Transverse colon (tissue), 4 donors: ENCODE measurements around the gene GOLPH3L. TPM values are rescaled to one million over a fixed set of nuclear protein-coding genes. Genes with fewer than 3 reads are reported as not detected.
"Not testable (repeated sequence)": the region's sequence is repeated elsewhere in the genome, so short reads cannot be mapped to it uniquely, and the experiment has no call there.

Experiments used
- DNase-seq: peaks from one replicate; pipeline ENCODE4 v3.0.0-alpha.2; 2019
- H3K27ac ChIP-seq, 4 donors: fragments of 200-600 bp; sonication (generic); 2 replicates each; pipeline ENCODE4 v1.5.1; 2016 to 2018; ENCODE audit warnings: inconsistent platforms in 4 of 4
- H3K27me3 ChIP-seq: fragments of 200-600 bp; sonication (generic); 2 replicates; pipeline ENCODE4 v1.5.1; 2017; ENCODE audit warnings: inconsistent platforms
- H3K36me3 ChIP-seq, 4 donors: fragments of 200-600 bp; sonication (generic); 2 replicates each; pipeline ENCODE4 v1.5.1; 2017 to 2019; ENCODE audit warnings: inconsistent platforms in 4 of 4
- H3K4me1 ChIP-seq, 4 donors: fragments of 200-600 bp; sonication (generic); 2 replicates each; pipeline ENCODE4 v1.5.1; 2017 to 2020; ENCODE audit warnings: inconsistent platforms in 4 of 4
- H3K4me3 ChIP-seq, 4 donors: fragments of 200-600 bp; sonication (generic); 1 replicate in 1 of 4; 2 replicates in 3 of 4; pipeline versions ENCODE4 v1.5.1 to v1.6.1; 2017 to 2019; ENCODE audit warnings: inconsistent platforms in 4 of 4
- H3K9me3 ChIP-seq, 2 donors: fragments of 200-600 bp; sonication (generic); 2 replicates each; pipeline ENCODE4 v1.5.1; 2017 to 2019; ENCODE audit warnings: inconsistent platforms in 2 of 2
- EP300 ChIP-seq: sonication (generic); formaldehyde crosslinking; IDR thresholded peaks from one replicate; pipeline ENCODE4 v1.6.1; 2017; ENCODE audit warnings: antibody characterized with exemption, low read depth
- POLR2A ChIP-seq: fragments of 450-650 bp; IDR thresholded peaks from one replicate; pipeline ENCODE4 v1.6.1; 2016; ENCODE audit warnings: antibody characterized with exemption, mild to moderate bottlenecking, moderate library complexity
- POLR2AphosphoS5 ChIP-seq, 3 donors: sonication (generic); formaldehyde crosslinking; IDR thresholded peaks; one replicate each; pipeline ENCODE4 v1.6.1; 2016; ENCODE audit warnings: antibody characterized with exemption in 3 of 3
- WGBS, 2 donors: methylation state at CpG; one replicate each; pipeline ENCODE4 v1.1.5; 2018; ENCODE audit warnings: low coverage in 1 of 2; 5-methylcytosine and 5-hydroxymethylcytosine counted together
- in situ Hi-C, 4 donors: fragments of 200-750 bp; cut with MboI; loops; one replicate each; pipeline versions ENCODE4 v1.15.0 to v1.15.1; 2017; ENCODE audit warnings: low sequenced_read_pairs in 3 of 4, low pct_ligation_motif_present in 1 of 4, low pct_unique_long_range_greater_than_20kb in 1 of 4
- intact Hi-C: fragments of 100-400 bp; cut with DNase I; formaldehyde crosslinking; loops from one replicate; pipeline ENCODE4 v1.15.1; 2023; ENCODE audit warnings: low total_unique reads
- small RNA-seq, 4 donors: library from RNA; depleted of rRNA; stranded (forward); fragments of <200 nt; gene quantifications; one replicate each; pipeline ENCODE3, GENCODE V24; 2016
- total RNA-seq, 4 donors: library from RNA; depleted of rRNA; stranded (reverse); fragments of >200 nt; gene quantifications; one replicate each; pipeline ENCODE4 v1.1.0, GENCODE V29; 2016
- TF ChIP-seq, protein P1 (sequence below), 5 experiments: fragments of 200-600 bp in 3 of 5; fragments of 450-650 bp in 2 of 5; sonication (generic) in 3 of 5; IDR thresholded peaks; 1 replicate in 2 of 5; 2 replicates in 3 of 5; pipeline ENCODE4 v1.5.1; 2016 to 2017; ENCODE audit warnings: antibody characterized with exemption in 5 of 5, inconsistent platforms in 3 of 5, mild to moderate bottlenecking in 2 of 5, moderate library complexity in 1 of 5

GOLPH3L gene
- total RNA-seq, 4 donors from 2014 or later = 12.7 to 61.0 (median 34.7) TPM

DNA sequence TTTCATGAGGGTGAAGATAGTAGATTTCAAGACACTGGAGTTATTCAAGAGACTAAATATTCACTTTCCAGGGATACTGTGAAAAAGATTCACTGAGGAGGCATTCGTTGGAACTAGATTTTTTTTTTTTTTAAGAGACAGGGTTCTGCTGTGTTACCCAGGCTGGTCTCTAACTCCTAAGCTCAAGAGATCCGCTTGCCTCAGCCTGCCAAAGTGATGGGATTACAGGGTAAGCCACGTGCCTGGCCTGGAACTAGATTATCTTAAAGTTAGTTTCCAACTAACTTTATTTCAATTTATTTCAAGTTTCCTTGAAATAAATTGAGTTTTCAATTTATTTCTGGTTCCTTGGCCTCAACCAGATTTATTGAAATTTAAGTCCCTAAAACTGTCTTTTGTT, 93.2 kb downstream of the GOLPH3L start:
- Histone ChIP-seq H3K27ac (peak overlapping the region; percentile 59 to 74 (median 64)), H3K4me1 (peaks cover 4 to 10% (median 8%) of the 10 kb centered on the region in 4 donors), H3K27me3 (no peaks in the 10 kb centered on the region), H3K36me3 (peaks cover 0 to 9% (median 2%) of the 10 kb centered on the region in 4 donors), H3K9me3 (no peaks in the 10 kb centered on the region), H3K4me3 (no peak overlapping the region)
- in situ Hi-C loops (no loop called here), intact Hi-C loops (no loop called here)
- DNase-seq = no peak
- no peak for TF ChIP-seq POLR2AphosphoS5 (IDR thresholded peaks at IDR 0.05)
- no peak for TF ChIP-seq EP300
- TF ChIP-seq, protein P1, sequence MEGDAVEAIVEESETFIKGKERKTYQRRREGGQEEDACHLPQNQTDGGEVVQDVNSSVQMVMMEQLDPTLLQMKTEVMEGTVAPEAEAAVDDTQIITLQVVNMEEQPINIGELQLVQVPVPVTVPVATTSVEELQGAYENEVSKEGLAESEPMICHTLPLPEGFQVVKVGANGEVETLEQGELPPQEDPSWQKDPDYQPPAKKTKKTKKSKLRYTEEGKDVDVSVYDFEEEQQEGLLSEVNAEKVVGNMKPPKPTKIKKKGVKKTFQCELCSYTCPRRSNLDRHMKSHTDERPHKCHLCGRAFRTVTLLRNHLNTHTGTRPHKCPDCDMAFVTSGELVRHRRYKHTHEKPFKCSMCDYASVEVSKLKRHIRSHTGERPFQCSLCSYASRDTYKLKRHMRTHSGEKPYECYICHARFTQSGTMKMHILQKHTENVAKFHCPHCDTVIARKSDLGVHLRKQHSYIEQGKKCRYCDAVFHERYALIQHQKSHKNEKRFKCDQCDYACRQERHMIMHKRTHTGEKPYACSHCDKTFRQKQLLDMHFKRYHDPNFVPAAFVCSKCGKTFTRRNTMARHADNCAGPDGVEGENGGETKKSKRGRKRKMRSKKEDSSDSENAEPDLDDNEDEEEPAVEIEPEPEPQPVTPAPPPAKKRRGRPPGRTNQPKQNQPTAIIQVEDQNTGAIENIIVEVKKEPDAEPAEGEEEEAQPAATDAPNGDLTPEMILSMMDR (IDR thresholded peaks at IDR 0.05) = no peak
- no peak for TF ChIP-seq POLR2A
- 72 to 83% methylated on average over 1 to 3 of the region's 3 CpGs for WGBS, 2 donors

DNA sequence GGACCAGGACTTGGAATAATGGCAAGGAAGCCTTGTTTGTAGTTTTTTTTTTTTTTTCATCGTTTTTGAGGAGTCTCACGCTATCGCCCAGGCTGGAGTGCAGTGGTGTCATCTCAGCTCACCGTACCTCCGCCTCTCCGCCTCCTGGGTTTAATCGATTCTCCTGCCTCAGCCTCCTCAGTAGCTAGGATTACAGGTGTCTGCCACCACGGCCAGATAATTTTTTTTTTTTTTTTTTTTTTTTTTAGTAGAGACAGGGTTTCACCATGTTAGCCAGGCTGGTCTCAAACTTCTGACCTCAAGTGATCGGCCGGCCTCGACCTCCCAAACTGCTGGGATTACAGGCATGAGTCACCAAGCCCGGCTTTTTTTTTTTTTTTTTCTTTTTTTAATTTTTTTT, 94.6 kb downstream of the GOLPH3L start:
- in situ Hi-C loops, DNase-seq, intact Hi-C loops, H3K27me3 ChIP-seq, H3K27ac ChIP-seq, H3K36me3 ChIP-seq, H3K9me3 ChIP-seq, H3K4me3 ChIP-seq: not testable (repeated sequence)
- peaks cover 4 to 10% (median 8%) of the 10 kb centered on the region in 4 donors for H3K4me1 ChIP-seq
- WGBS, 2 donors = 90 to 91% methylated on average over 9 to 12 of the region's 12 CpGs

DNA sequence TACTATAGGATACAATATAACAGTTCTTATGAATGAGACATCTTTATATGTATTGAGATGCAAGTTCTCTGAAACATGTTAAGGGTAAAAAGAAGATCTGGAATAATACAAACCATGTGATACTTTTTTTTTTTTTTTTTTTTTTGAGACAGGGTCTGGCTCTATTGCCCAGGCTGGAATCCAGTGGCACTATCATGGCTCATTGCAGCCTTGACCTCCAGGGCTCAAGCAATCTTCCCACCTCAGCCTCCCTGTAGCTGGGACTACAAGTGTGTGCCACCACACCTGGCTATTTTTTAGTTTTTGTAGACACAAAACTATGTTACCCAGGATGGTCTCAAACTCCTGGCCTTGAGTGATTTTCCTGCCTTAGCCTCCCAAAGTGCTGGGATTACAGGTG, 95.4 kb downstream of the GOLPH3L start:
- intact Hi-C loops = no loop called here
- TF ChIP-seq EP300 (no peak), POLR2AphosphoS5 (IDR thresholded peaks at IDR 0.05) (no peak), POLR2A (no peak)
- TF ChIP-seq, protein P1 (IDR thresholded peaks at IDR 0.05) = no peak
- Histone ChIP-seq H3K27ac (no peak overlapping the region), H3K4me1 (peaks cover 4 to 14% (median 11%) of the 10 kb centered on the region in 4 donors), H3K27me3 (no peaks in the 10 kb centered on the region), H3K4me3 (no peak overlapping the region), H3K36me3 (peaks cover 0 to 9% (median 2%) of the 10 kb centered on the region in 4 donors), H3K9me3 (no peaks in the 10 kb centered on the region)
- in situ Hi-C loops = no loop called here
- no peak for DNase-seq

DNA sequence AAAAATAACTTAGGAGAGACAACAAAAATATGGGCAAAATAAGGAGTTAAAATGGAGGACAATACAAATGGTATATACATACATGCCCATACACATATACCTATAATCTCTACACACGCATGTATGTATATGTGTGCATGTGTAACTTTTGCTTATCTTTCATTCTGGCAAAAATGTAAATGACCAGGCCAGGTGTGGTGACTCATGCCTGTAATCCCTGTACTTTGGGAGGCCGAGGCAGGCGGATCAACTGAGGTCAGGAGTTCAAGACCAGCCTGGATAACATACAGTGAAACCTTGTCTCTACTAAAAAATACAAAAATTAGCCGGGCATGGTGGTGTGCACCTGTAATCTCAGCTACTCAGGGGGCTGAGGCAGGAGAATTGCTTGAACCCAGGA, 98.6 kb downstream of the GOLPH3L start:
- intact Hi-C loops, DNase-seq, H3K9me3 ChIP-seq, H3K4me3 ChIP-seq, H3K36me3 ChIP-seq, in situ Hi-C loops, H3K27me3 ChIP-seq, H3K27ac ChIP-seq: not testable (repeated sequence)
- peaks cover 0 to 13% (median 4%) of the 10 kb centered on the region in 4 donors for H3K4me1 ChIP-seq
- WGBS, 2 donors = 73 to 86% methylated on average over 4 of the region's 4 CpGs

DNA sequence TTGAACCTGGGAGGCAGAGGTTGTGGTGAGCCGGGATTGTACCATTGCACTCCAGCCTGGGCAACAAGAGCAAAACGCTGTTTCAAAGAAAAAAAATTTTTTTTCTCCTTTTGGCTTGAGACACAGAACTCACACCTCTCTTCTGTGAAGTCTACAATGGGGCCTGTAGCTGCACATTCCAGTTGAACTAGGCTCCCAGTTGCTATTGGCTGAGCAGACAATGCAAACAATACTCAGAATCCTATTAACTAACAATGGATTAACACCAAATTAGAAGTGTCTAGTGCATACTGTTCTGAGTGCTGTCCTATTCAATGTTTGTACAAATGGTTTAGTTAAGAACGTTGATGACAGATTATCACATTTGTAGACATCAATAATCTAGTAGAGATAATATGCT, 100.0 kb downstream of the GOLPH3L start:
- no peak for DNase-seq
- H3K4me1 ChIP-seq = peaks cover 0 to 13% (median 4%) of the 10 kb centered on the region in 4 donors
- in situ Hi-C loops (no loop called here), intact Hi-C loops (no loop called here)
- H3K36me3 ChIP-seq = peaks cover 0 to 9% (median 2%) of the 10 kb centered on the region in 4 donors
- H3K4me3 ChIP-seq = no peak overlapping the region
- no peaks in the 10 kb centered on the region for H3K9me3 ChIP-seq
- no peaks in the 10 kb centered on the region for H3K27me3 ChIP-seq
- TF ChIP-seq EP300 = no peak
- no peak for TF ChIP-seq POLR2AphosphoS5 (IDR thresholded peaks at IDR 0.05)
- TF ChIP-seq POLR2A = no peak
- TF ChIP-seq, protein P1 (IDR thresholded peaks at IDR 0.05) = no peak
- WGBS, 2 donors = 89 to 100% methylated on average over 1 to 3 of the region's 3 CpGs
- H3K27ac ChIP-seq = peak overlapping the region in 2 of 4 donors; percentile 49 to 60

Small RNA genes lying within 50 kb of the gene (small RNA-seq; reads per million reads assigned to genes)
- 0 reads per million in 4 donors for gene RF00015
- 0 reads per million in 4 donors for gene RF00561
- gene RNU6-1042P = 0 reads per million in 4 donors

Other genes starting within 250 kb of the GOLPH3L start
- gene TARS2, start 209.7 kb downstream of the GOLPH3L start, total RNA-seq = 10 to 100 TPM in 2 of 4 donors, 1 to 10 TPM in 2; 2.8 to 22.7 (median 9.0) TPM
- 1 to 10 TPM; 1.5 to 5.4 (median 3.3) TPM for gene ECM1, start 189.0 kb downstream of the GOLPH3L start, total RNA-seq
- gene FALEC, start 181.4 kb downstream of the GOLPH3L start, total RNA-seq = not detected
- 10 to 100 TPM in 3 of 4 donors, 1 to 10 TPM in 1; 7.2 to 26.2 (median 16.3) TPM for gene ADAMTSL4, start 147.7 kb downstream of the GOLPH3L start, total RNA-seq
- gene MCL1, start 117.5 kb downstream of the GOLPH3L start, total RNA-seq = 100 to 1,000 TPM; 176 to 395 (median 269) TPM
- 100 to 1,000 TPM; 111 to 174 (median 158) TPM for gene ENSA, start 67.5 kb downstream of the GOLPH3L start, total RNA-seq
- gene HORMAD1, start 23.7 kb upstream of the GOLPH3L start, total RNA-seq = 1 to 10 TPM in 1 of 4 donors, under 1 TPM in 1, not detected in 2; 0.41 to 1.6 TPM
- gene CTSS, start 68.6 kb upstream of the GOLPH3L start, total RNA-seq = 100 to 1,000 TPM; 235 to 454 (median 330) TPM
- 10 to 100 TPM; 13.3 to 53.2 (median 35.8) TPM for gene CTSK, start 111.1 kb upstream of the GOLPH3L start, total RNA-seq
- 10 to 100 TPM; 47.9 to 64.6 (median 53.9) TPM for gene ARNT, start 179.4 kb upstream of the GOLPH3L start, total RNA-seq
- not detected for gene CTXND2, start 190.0 kb upstream of the GOLPH3L start, total RNA-seq
- gene SETDB1, start 229.2 kb upstream of the GOLPH3L start, total RNA-seq = 10 to 100 TPM; 19.5 to 59.7 (median 39.2) TPM